NCI-H1436 treated with DMSO at 0.1 percent for 48 hours (cell line): ENCODE results near the gene PRPF6.
"Not testable (repeated sequence)": the region's sequence is repeated elsewhere in the genome, so short reads cannot be mapped to it uniquely, and the experiment has no call there.

Source experiments
- DNase-seq: peaks from one replicate; lab custom pipeline; 2025; lab: John Stamatoyannopoulos, UW

The PRPF6 gene

GRCh38 chr20:63973636-63974401 is 7.1 kb upstream of the PRPF6 start:
- DNase-seq = no peak

DNA sequence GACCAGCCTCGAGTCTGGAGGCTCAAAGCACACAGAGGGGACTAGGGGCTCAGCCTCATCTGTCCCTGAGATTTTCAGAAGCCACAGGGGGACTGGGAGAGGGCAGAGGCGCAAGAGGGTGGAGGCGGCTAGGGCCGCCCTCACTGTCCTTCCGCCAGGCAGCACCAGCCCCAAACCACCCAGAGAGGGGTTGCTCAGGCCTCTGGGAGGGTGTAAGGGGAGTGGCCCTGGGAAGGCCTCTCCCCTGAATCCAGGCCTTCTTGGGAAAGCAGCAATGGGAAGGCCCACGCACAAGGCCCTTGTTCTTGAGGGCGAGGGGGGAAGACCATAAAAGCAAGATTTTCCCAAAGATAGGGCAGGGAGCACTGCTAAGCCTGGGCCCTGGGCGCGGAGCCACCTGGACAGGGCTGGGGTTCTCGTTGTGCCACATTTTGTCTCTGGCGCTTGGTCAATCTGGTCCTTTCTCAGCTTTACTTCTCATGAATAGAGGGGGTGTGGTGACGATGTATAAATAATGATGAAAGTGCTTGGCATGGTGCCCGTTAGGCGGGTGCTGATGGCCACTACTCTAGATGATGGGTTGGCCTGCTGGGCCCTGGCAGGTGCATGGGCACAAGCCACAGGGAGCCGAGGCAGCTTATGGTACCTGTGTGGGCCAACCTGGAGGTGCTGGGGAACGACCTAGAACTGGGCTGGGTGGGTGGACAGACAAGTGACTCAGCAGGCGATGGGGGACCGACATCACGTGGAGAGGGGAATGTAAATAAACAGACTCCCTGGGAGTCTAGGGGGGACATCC is 6.3 kb upstream of the PRPF6 start:
- DNase-seq = no peak

- DNase-seq = not testable (repeated sequence)
Measured at GRCh38 chr20:63976511-63976910, 4.4 kb upstream of the PRPF6 start.

GRCh38 chr20:63976980-63977738 is 3.8 kb upstream of the PRPF6 start:
- no peak for DNase-seq

- no peak for DNase-seq
Measured at GRCh38 chr20:63977739-63978276, 3.1 kb upstream of the PRPF6 start.

DNA sequence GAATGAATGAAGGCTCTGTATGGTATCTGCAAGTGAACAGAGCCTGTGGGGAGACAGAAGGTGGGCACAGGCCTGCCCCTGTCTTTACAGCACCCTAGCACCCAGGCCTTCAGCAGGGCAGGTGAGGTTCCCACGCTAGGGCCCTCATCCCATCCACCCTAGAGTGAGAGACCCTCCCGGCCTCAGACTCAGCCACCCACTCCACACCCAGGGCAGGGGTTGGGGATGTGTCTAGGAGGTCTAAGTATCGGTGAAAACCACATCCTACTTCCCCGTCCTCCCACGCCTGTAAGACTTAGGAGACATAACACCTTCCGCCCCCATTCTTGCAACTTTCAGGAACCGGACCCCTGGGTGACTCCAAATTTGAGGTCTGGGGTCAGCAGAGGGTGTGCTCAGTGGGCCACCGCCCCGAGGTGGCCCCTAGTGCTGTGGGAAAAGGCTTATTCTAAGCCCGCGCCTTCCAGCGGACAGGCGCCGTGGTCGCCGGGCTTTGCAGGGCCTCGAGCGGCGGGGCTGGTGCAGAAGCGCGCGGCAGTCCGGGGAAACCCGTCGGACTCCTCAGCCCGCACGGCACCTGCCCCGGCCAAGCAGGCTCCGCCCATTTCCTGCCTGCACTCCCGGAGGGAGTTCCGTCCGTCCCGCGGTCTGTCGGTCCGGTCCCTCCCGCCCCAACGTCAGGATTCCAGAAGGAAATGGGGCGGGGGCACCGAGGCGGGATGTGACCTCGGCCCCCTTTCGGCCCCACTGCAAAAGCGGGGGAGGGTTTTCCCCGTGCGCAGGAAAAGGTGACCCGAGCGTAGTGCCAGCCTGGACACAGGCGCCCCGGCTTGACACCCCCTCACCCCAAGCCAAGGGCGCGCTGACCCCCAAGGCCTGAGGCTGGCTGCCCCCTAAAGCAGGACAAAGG is 2.4 kb upstream of the PRPF6 start:
- DNase-seq = no peak

GRCh38 chr20:63979229-63979556 is 1.7 kb upstream of the PRPF6 start:
- DNase-seq = no peak

DNA sequence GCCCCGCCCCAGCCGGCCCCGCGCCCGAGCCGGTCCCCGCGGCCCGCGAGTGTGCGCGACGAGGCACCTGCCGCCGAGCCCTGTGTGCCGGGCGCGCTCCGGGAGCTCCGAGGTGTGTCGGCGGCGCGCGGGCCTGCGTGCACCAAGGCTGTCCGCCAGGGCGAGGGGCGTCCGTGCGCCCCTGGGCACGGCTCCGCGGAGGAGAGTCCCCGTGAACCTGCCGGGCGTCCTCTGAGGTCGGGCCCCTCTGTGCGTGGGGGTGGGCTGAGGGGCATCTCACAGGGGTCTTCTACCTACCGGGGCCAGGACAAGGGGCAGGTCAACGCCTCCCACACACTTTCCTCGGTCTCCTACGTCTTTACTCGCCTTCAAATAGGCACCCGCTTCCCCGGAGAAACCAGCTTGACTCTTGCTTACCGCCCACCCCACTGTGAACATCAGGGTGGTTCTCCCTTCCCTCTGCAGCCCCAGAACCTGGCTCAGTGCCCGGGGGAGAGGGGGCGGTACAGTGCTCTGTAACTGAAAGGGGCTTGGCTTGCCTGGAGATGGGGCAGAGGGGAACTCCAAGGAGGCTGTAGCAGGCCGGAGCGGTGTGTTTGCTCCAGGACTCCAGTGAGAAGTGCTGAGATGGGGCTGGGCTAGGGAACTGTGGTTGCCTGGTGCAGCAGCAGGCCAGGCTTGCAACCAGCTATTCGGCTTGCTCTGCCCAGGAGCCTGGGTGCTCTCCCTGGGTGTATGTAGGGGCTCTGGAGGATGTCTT is 1.2 kb upstream of the PRPF6 start, which contains the start of gene SAMD10:
Gene SAMD10, minus strand, starts transcription at position 86 of the 760 bp plus-strand sequence. CDS start 175 bp downstream, outside the sequence.
- DNase-seq = no peak

- DNase-seq = no peak
Measured at GRCh38 chr20:63980317-63980805, 571 bp upstream of the PRPF6 start.

GRCh38 chr20:63982937-63983336 is 2.0 kb downstream of the PRPF6 start:
- no peak for DNase-seq

DNA sequence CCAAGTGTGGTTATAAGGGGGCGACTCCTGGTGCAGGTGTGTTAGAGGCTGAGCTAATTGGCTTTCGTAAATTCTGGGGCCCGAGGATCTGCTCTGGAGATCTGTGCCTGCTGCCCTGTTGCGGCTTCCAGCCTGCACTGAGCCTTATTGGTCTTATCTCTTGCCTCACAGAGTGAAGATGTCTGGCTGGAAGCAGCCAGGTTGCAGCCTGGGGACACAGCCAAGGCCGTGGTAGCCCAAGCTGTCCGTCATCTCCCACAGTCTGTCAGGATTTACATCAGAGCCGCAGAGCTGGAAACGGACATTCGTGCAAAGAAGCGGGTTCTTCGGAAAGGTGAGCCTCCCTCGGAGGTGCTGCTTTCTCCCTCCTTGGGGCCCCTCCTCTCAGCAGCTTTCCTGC is 20.0 kb downstream of the PRPF6 start:
- no peak for DNase-seq

DNA sequence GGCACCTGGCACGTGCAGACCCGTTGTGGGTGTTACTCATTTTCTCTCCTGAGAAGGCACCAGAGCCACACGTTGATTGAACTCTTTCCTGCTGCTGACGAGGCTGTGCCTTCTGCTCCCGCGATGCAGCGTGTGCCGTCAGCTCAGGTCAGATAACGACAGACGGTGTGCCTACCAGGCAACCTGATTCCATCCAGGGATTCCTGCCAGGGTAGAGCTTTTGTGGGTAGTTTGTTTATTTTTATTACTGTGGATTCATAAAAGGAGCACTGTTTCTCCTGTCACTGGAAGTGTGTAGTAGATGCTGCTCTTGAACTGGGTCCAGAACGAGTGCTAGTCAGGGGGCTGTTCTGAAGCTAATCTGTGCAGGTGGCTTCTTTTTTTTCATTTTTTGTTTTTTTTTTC is 20.7 kb downstream of the PRPF6 start:
- DNase-seq = no peak

DNA sequence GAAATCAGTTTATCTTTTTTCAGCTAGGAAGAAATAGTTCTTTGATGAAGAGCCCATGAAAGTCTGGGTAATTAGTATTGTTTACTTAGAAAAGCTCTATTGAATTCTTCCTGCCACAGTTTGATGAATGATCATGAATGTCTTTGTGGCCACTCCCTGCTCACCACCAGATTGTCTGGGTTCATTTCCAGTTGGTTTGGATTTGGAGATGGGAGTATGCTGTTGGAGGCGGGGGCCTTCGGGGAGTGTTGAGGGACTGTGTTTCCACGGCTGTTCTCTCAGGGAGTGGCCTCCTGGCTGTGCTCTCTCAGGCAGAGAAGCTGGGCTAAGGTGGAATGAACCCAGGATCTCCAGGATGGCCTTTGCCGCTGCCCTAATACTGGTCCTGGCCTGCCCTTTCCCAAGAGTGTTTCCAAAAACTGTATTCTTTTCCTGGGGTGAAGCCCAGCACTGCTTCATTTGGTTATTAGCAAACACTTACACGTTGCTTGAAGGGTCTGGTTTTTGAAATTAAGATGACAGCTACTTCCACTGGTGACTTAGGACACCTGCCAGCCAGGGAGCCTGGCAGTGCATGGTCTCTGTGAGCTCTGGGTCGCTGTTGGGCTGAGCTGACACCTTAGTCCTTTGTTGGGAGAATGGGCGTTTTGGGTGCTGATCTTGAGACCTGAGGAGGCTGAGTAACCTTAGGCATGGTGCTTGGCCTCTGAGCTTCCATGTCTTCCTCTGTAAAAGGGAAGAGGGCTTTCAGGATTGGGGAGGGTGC is 23.2 kb downstream of the PRPF6 start:
- no peak for DNase-seq

DNA sequence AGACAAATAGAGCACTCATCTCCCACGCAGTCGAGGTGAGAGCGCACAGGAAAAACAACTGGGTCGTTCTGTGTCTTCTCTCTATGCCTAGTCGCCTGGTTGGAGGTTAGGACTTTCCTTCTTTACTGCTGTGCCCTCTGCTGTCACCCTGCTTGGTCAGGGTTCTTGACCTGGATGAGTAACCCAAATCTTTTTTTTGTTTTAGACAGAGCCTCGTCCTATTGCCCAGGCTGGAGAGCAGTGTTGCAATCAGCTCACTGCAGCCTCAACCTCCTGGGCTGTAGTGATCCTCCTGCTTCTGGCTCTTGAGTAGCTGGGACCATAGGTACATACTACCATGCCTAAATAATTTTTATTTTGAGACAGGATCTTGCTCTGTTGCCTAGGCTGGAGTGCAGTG is 24.5 kb downstream of the PRPF6 start:
- no peak for DNase-seq

- DNase-seq = no peak
Measured at GRCh38 chr20:64006490-64006889, 25.6 kb downstream of the PRPF6 start.

- no peak for DNase-seq
Measured at GRCh38 chr20:64006902-64007301, 26.0 kb downstream of the PRPF6 start.

DNA sequence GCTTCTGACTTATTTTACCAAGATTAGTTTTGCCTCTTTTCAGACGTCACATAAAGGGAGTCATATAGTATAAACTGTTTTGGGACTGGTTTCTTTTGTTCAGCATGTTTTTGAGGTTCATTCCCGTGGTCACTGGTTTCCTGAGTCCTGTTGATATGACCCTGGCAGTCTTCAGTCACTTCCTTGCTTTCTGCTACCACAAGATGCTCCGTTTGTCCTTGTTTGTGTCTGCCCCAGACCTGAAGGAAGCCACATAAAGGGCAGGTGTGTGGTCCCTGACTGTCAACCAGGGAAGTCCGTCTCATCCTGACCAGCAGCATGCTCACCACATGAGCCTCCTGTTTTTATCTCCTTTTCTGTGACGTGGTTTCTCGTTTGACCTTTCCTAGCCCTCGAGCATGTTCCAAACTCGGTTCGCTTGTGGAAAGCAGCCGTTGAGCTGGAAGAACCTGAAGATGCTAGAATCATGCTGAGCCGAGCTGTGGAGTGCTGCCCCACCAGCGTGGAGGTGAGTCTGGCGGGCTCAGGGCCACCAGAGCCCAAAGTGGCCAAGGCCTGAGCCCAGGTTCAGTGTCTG is 29.0 kb downstream of the PRPF6 start:
- no peak for DNase-seq

GRCh38 chr20:64010711-64011237 is 29.8 kb downstream of the PRPF6 start:
- DNase-seq = no peak

- no peak for DNase-seq
Measured at GRCh38 chr20:64011366-64011779, 30.4 kb downstream of the PRPF6 start.
